ENCODE measurements around the gene RNF112. TPM values are rescaled to one million over a fixed set of nuclear protein-coding genes. Genes with fewer than 3 reads are reported as not detected.
"Not testable (repeated sequence)": the region's sequence is repeated elsewhere in the genome, so short reads cannot be mapped to it uniquely, and the experiment has no call there.

The RNF112 gene
- total RNA-seq, 1 donor from 2014 or later, result 0.84 TPM

- Mint-ChIP-seq H3K4me1 (peaks cover 2% of the 10 kb centered on the region), H3K27ac (ENCODE audit: unreplicated experiment) (no peak overlapping the region), H3K36me3 (ENCODE audit: low read depth) (no peaks in the 10 kb centered on the region), H3K4me3 (no peak overlapping the region), H3K9me3 (no peaks in the 10 kb centered on the region), H3K27me3 (ENCODE audit: low read depth) (no peaks in the 10 kb centered on the region)
- DNase-seq (ENCODE audit: low read depth, low spot score), result no peak
- TF ChIP-seq CTCF (conservative IDR thresholded peaks at IDR 0.05), result no peak
These were observed 15.6 kb downstream of the RNF112 start for GRCh38 chr17:19426631-19427030.

DNA sequence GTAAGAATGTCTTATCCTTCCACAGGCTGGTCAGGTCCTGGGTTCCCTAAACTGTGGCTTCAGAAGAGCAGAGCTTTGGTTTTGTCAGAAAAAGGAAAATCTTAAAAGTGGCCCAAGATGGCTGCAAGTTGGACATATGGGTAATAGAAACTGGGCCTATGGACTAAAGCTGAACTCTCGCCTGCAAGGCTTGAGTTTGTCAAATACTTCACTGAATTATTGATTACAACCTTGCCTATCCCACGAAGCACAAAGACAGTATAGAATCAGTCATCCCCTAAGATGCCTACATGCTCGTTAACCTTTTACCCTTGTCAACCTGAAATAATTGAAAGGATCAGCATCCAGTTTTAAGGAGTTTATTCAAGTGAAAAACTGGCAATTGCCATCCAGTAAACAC, 20.7 kb downstream of the RNF112 start:
- no peak for TF ChIP-seq CTCF (conservative IDR thresholded peaks at IDR 0.05)
- no peak for DNase-seq (ENCODE audit: low read depth, low spot score)
- Mint-ChIP-seq H3K4me3 (no peak overlapping the region), H3K27me3 (ENCODE audit: low read depth) (no peaks in the 10 kb centered on the region), H3K4me1 (peaks cover 9% of the 10 kb centered on the region), H3K27ac (ENCODE audit: unreplicated experiment) (no peak overlapping the region), H3K36me3 (ENCODE audit: low read depth) (no peaks in the 10 kb centered on the region), H3K9me3 (no peaks in the 10 kb centered on the region)

DNA sequence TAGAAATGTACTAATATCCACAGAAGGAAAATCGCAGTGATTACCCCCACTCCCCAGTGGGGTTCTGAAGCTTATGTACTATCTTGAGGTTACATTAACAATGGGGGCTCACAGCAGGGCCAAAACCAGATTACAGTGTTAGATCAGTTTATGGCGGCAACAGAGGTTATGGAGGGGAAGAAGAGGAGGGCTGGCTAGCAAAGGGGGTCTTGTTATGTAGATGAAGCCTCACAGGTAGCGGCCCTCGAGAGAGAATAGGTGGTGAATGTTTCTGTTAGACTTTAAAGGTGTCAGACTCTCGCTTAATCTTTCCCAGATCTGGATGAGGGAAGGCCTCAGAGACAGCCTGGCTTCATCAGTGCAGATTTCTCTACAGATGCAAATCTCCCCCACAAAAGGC, 22.2 kb downstream of the RNF112 start:
- no peak for DNase-seq (ENCODE audit: low read depth, low spot score)
- Mint-ChIP-seq H3K4me3 (no peak overlapping the region), H3K4me1 (peaks cover 12% of the 10 kb centered on the region), H3K9me3 (no peaks in the 10 kb centered on the region), H3K27me3 (ENCODE audit: low read depth) (no peaks in the 10 kb centered on the region), H3K27ac (ENCODE audit: unreplicated experiment) (no peak overlapping the region), H3K36me3 (ENCODE audit: low read depth) (no peaks in the 10 kb centered on the region)
- no peak for TF ChIP-seq CTCF (conservative IDR thresholded peaks at IDR 0.05)

DNA sequence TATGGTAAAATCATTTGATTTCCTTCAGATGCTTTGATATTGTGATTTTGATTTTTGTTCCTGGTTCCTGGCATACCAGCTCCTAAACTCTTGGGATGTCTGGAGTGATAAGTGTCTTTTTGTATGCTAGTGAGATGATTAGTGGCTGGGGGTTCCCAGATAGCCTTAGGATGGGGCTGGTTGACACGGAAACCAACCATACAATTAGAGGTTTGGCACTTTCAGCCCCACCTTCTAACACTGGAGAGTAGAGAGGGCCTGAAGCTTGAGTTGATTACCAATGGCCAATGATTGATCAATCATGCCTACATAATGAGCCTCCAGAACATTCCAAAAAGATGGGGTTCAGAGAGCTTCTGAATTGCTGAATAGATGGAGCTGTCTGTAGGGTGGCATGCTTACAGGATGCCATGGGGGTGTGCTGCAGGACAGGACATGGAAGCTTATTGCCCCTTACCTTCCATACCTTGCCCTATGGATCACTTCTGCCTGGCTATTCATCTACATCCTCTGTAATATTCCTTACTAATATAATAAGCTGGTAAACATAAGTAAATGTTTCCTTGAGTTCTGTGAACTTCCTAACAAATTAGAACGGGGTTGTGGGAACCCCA, 22.8 kb downstream of the RNF112 start:
- peaks cover under 1% of the 10 kb centered on the region for H3K27me3 Mint-ChIP-seq (ENCODE audit: low read depth)
- no peak overlapping the region for H3K27ac Mint-ChIP-seq (ENCODE audit: unreplicated experiment)
- H3K36me3 Mint-ChIP-seq (ENCODE audit: low read depth), result no peaks in the 10 kb centered on the region
- no peak for TF ChIP-seq CTCF (conservative IDR thresholded peaks at IDR 0.05)
- no peaks in the 10 kb centered on the region for H3K9me3 Mint-ChIP-seq
- no peak for DNase-seq (ENCODE audit: low read depth, low spot score)
- H3K4me3 Mint-ChIP-seq, result no peak overlapping the region
- H3K4me1 Mint-ChIP-seq, result peaks cover 12% of the 10 kb centered on the region

- DNase-seq (ENCODE audit: low read depth, low spot score), result no peak
- Mint-ChIP-seq H3K9me3 (peaks cover 8% of the 10 kb centered on the region), H3K4me3 (no peak overlapping the region), H3K27ac (ENCODE audit: unreplicated experiment) (no peak overlapping the region), H3K4me1 (peaks cover 7% of the 10 kb centered on the region), H3K36me3 (ENCODE audit: low read depth) (peaks cover 11% of the 10 kb centered on the region), H3K27me3 (ENCODE audit: low read depth) (peaks cover 9% of the 10 kb centered on the region)
- no peak for TF ChIP-seq CTCF (conservative IDR thresholded peaks at IDR 0.05)
These were observed 29.4 kb downstream of the RNF112 start for GRCh38 chr17:19440421-19440820.

DNA sequence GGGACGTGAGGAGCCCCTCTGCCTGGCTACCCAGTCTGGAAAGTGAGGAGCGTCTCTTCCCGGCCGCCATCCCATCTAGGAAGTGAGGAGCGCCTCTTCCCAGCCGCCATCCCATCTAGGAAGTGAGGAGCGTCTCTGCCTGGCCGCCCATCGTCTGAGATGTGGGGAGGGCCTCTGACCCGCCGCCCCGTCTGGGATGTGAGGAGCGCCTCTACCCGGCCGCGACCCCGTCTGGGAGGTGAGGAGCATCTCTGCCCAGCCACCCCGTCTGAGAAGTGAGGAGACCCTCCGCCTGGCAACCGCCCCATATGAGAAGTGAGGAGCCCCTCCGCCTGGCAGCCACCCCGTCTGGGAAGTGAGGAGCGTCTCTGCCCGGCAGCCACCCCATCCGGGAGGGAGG, 30.3 kb downstream of the RNF112 start:
- not testable (repeated sequence) for H3K9me3 Mint-ChIP-seq; H3K27ac Mint-ChIP-seq (ENCODE audit: unreplicated experiment); DNase-seq (ENCODE audit: low read depth, low spot score); H3K4me3 Mint-ChIP-seq; H3K4me1 Mint-ChIP-seq; H3K27me3 Mint-ChIP-seq (ENCODE audit: low read depth)
- H3K36me3 Mint-ChIP-seq (ENCODE audit: low read depth), result peaks cover 15% of the 10 kb centered on the region

Measured in neural crest cell (in vitro differentiated cells).